ENCODE data around the gene INPP4B.

INPP4B gene

GRCh38 chr4:142435599-142436235 is 410.4 kb downstream of the INPP4B start:
- Histone ChIP-seq H3K79me1 (ENCODE audit: low read length) (peaks cover 3% of the 10 kb centered on the region), H3K18ac (ENCODE audit: low read length) (no peak overlapping the region), H2AFZ (ENCODE audit: insufficient read depth, low read length, poor library complexity) (no peak overlapping the region), H3K79me2 (ENCODE audit: control insufficient read depth, insufficient read depth, low read length, poor library complexity) (peaks cover 3% of the 10 kb centered on the region), H3K36me3 (ENCODE audit: control insufficient read depth in 1 of 2, insufficient read depth in 2 of 2, low read length in 2 of 2) (no peaks in the 10 kb centered on the region), H4K8ac (ENCODE audit: low read depth, low read length) (peak overlapping the region; percentile 35), H3K4me2 (ENCODE audit: low read length) (no peak overlapping the region), H3K4ac (ENCODE audit: low read depth, low read length) (no peak overlapping the region), H3K27me3 (ENCODE audit: insufficient read depth, low read length) (no peaks in the 10 kb centered on the region), H3K9ac (ENCODE audit: low read length) (no peak overlapping the region), H3K4me1 (ENCODE audit: control insufficient read depth in 1 of 2, insufficient read depth in 2 of 2, low read length in 2 of 2) (peaks cover 10 to 11% of the 10 kb centered on the region in 2 experiments), H2BK120ac (ENCODE audit: insufficient read depth, low read length, poor library complexity) (no peak overlapping the region), H2AK5ac (ENCODE audit: low read length) (no peak overlapping the region), H4K91ac (ENCODE audit: low read depth, low read length) (no peak overlapping the region), H4K12ac (ENCODE audit: low read depth, low read length) (no peak overlapping the region), H3K23ac (ENCODE audit: low read length) (no peak overlapping the region), H2BK5ac (ENCODE audit: low read depth, low read length, poor library complexity) (no peak overlapping the region), H2BK12ac (ENCODE audit: low read length) (no peak overlapping the region), H3K14ac (ENCODE audit: low read length) (peak overlapping the region; percentile 26), H3K4me3 (ENCODE audit: low read depth, low read length) (no peak overlapping the region), H3K27ac (ENCODE audit: low read depth, low read length) (no peak overlapping the region), H3K9me3 (ENCODE audit: insufficient read depth, low read depth, low read length) (no peaks in the 10 kb centered on the region)
- DNase-seq: no peak
- WGBS (ENCODE audit: extremely low coverage, insufficient coverage, insufficient read length): no CpG with 5 or more reads among the region's 8 CpGs

- no peak overlapping the region for H2BK12ac ChIP-seq (ENCODE audit: low read length)
- peaks cover 3% of the 10 kb centered on the region for H3K79me2 ChIP-seq (ENCODE audit: control insufficient read depth, insufficient read depth, low read length, poor library complexity)
- H3K4me2 ChIP-seq (ENCODE audit: low read length): no peak overlapping the region
- H2BK5ac ChIP-seq (ENCODE audit: low read depth, low read length, poor library complexity): no peak overlapping the region
- DNase-seq: no peak
- no peak overlapping the region for H3K14ac ChIP-seq (ENCODE audit: low read length)
- H3K4me1 ChIP-seq (ENCODE audit: control insufficient read depth in 1 of 2, insufficient read depth in 2 of 2, low read length in 2 of 2): peaks cover 10 to 11% of the 10 kb centered on the region in 2 experiments
- peak overlapping the region; percentile 21 for H2AK5ac ChIP-seq (ENCODE audit: low read length)
- no peak overlapping the region for H3K4me3 ChIP-seq (ENCODE audit: low read depth, low read length)
- no peak overlapping the region for H2AFZ ChIP-seq (ENCODE audit: insufficient read depth, low read length, poor library complexity)
- H3K4ac ChIP-seq (ENCODE audit: low read depth, low read length): no peak overlapping the region
- no peak overlapping the region for H4K91ac ChIP-seq (ENCODE audit: low read depth, low read length)
- no peak overlapping the region for H4K12ac ChIP-seq (ENCODE audit: low read depth, low read length)
- H3K27me3 ChIP-seq (ENCODE audit: insufficient read depth, low read length): no peaks in the 10 kb centered on the region
- no peak overlapping the region for H3K27ac ChIP-seq (ENCODE audit: low read depth, low read length)
- H3K9ac ChIP-seq (ENCODE audit: low read length): no peak overlapping the region
- H3K79me1 ChIP-seq (ENCODE audit: low read length): peaks cover 3% of the 10 kb centered on the region
- H2BK120ac ChIP-seq (ENCODE audit: insufficient read depth, low read length, poor library complexity): no peak overlapping the region
- H3K18ac ChIP-seq (ENCODE audit: low read length): no peak overlapping the region
- no peaks in the 10 kb centered on the region for H3K9me3 ChIP-seq (ENCODE audit: insufficient read depth, low read depth, low read length)
- WGBS (ENCODE audit: extremely low coverage, insufficient coverage, insufficient read length): no CpG with 5 or more reads among the region's 2 CpGs
- no peak overlapping the region for H3K23ac ChIP-seq (ENCODE audit: low read length)
- no peaks in the 10 kb centered on the region for H3K36me3 ChIP-seq (ENCODE audit: control insufficient read depth in 1 of 2, insufficient read depth in 2 of 2, low read length in 2 of 2)
- no peak overlapping the region for H4K8ac ChIP-seq (ENCODE audit: low read depth, low read length)
Measured at GRCh38 chr4:142434519-142435224, 411.4 kb downstream of the INPP4B start.

- no peaks in the 10 kb centered on the region for H3K79me2 ChIP-seq (ENCODE audit: control insufficient read depth, insufficient read depth, low read length, poor library complexity)
- no peaks in the 10 kb centered on the region for H3K36me3 ChIP-seq (ENCODE audit: control insufficient read depth in 1 of 2, insufficient read depth in 2 of 2, low read length in 2 of 2)
- no CpG with 5 or more reads among the region's 2 CpGs for WGBS (ENCODE audit: extremely low coverage, insufficient coverage, insufficient read length)
- no peak overlapping the region for H2AFZ ChIP-seq (ENCODE audit: insufficient read depth, low read length, poor library complexity)
- H3K27me3 ChIP-seq (ENCODE audit: insufficient read depth, low read length): no peaks in the 10 kb centered on the region
- no peaks in the 10 kb centered on the region for H3K4me1 ChIP-seq (ENCODE audit: control insufficient read depth in 1 of 2, insufficient read depth in 2 of 2, low read length in 2 of 2)
- H3K9ac ChIP-seq (ENCODE audit: low read length): no peak overlapping the region
- no peak overlapping the region for H2BK5ac ChIP-seq (ENCODE audit: low read depth, low read length, poor library complexity)
- no peaks in the 10 kb centered on the region for H3K9me3 ChIP-seq (ENCODE audit: insufficient read depth, low read depth, low read length)
- no peak overlapping the region for H3K4me3 ChIP-seq (ENCODE audit: low read depth, low read length)
- no peak overlapping the region for H4K8ac ChIP-seq (ENCODE audit: low read depth, low read length)
- no peak overlapping the region for H3K18ac ChIP-seq (ENCODE audit: low read length)
- DNase-seq: peak in 1 of 2 donors; percentile 16
- H4K91ac ChIP-seq (ENCODE audit: low read depth, low read length): no peak overlapping the region
- no peak overlapping the region for H3K14ac ChIP-seq (ENCODE audit: low read length)
- no peak overlapping the region for H3K27ac ChIP-seq (ENCODE audit: low read depth, low read length)
- H4K12ac ChIP-seq (ENCODE audit: low read depth, low read length): no peak overlapping the region
- no peaks in the 10 kb centered on the region for H3K79me1 ChIP-seq (ENCODE audit: low read length)
- no peak overlapping the region for H2BK120ac ChIP-seq (ENCODE audit: insufficient read depth, low read length, poor library complexity)
- no peak overlapping the region for H2BK12ac ChIP-seq (ENCODE audit: low read length)
- H2AK5ac ChIP-seq (ENCODE audit: low read length): no peak overlapping the region
- H3K4me2 ChIP-seq (ENCODE audit: low read length): no peak overlapping the region
- no peak overlapping the region for H3K23ac ChIP-seq (ENCODE audit: low read length)
- H3K4ac ChIP-seq (ENCODE audit: low read depth, low read length): no peak overlapping the region
Measured at GRCh38 chr4:142428715-142429114, 417.4 kb downstream of the INPP4B start.

- no CpG with 5 or more reads among the region's 1 CpG for WGBS (ENCODE audit: extremely low coverage, insufficient coverage, insufficient read length)
- Histone ChIP-seq H4K91ac (ENCODE audit: low read depth, low read length) (no peak overlapping the region), H3K79me2 (ENCODE audit: control insufficient read depth, insufficient read depth, low read length, poor library complexity) (no peaks in the 10 kb centered on the region)
Measured at GRCh38 chr4:142427456-142427855, 418.6 kb downstream of the INPP4B start.

More at GRCh38 chr4:142427456-142427855, 418.6 kb downstream of the INPP4B start:
- no peak overlapping the region for H2BK120ac ChIP-seq (ENCODE audit: insufficient read depth, low read length, poor library complexity)
- H3K36me3 ChIP-seq (ENCODE audit: control insufficient read depth in 1 of 2, insufficient read depth in 2 of 2, low read length in 2 of 2): no peaks in the 10 kb centered on the region
- H3K4ac ChIP-seq (ENCODE audit: low read depth, low read length): no peak overlapping the region
- no peak overlapping the region for H3K18ac ChIP-seq (ENCODE audit: low read length)
- no peak overlapping the region for H3K23ac ChIP-seq (ENCODE audit: low read length)
- H3K27ac ChIP-seq (ENCODE audit: low read depth, low read length): no peak overlapping the region
- no peak overlapping the region for H2BK5ac ChIP-seq (ENCODE audit: low read depth, low read length, poor library complexity)
- H3K4me3 ChIP-seq (ENCODE audit: low read depth, low read length): no peak overlapping the region
- no peak overlapping the region for H3K14ac ChIP-seq (ENCODE audit: low read length)
- DNase-seq: no peak
- no peak overlapping the region for H3K9ac ChIP-seq (ENCODE audit: low read length)
- H3K4me1 ChIP-seq (ENCODE audit: control insufficient read depth in 1 of 2, insufficient read depth in 2 of 2, low read length in 2 of 2): no peaks in the 10 kb centered on the region
- no peak overlapping the region for H4K12ac ChIP-seq (ENCODE audit: low read depth, low read length)
- H3K4me2 ChIP-seq (ENCODE audit: low read length): no peak overlapping the region
- no peak overlapping the region for H2AFZ ChIP-seq (ENCODE audit: insufficient read depth, low read length, poor library complexity)
- H2BK12ac ChIP-seq (ENCODE audit: low read length): no peak overlapping the region
- H3K27me3 ChIP-seq (ENCODE audit: insufficient read depth, low read length): no peaks in the 10 kb centered on the region
- H2AK5ac ChIP-seq (ENCODE audit: low read length): no peak overlapping the region
- H3K79me1 ChIP-seq (ENCODE audit: low read length): no peaks in the 10 kb centered on the region
- H4K8ac ChIP-seq (ENCODE audit: low read depth, low read length): no peak overlapping the region
- H3K9me3 ChIP-seq (ENCODE audit: insufficient read depth, low read depth, low read length): no peaks in the 10 kb centered on the region
